ENCODE measurements around the gene LRRFIP2.
"Not testable (repeated sequence)": the region's sequence is repeated elsewhere in the genome, so short reads cannot be mapped to it uniquely, and the experiment has no call there.

DNA sequence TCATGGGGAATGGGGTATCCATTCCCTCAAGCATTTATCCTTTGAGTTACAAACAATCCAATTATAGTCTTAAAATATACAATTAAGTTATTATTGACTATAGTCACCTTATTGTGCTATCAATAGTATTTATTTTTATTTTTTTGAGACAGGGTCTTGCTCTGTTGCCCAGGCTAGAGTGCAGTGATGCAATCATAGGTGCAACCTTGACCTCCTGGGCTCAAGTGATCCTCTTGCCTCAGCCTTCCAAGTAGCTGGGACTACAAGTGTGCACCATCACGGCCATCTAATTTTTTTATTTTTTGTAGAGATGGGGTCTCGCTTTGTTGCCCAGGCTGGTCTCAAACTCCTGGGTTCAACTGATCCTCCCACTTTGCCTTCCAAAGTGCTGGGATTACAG, 48.2 kb upstream of the LRRFIP2 start:
- TF ChIP-seq, protein P1, sequence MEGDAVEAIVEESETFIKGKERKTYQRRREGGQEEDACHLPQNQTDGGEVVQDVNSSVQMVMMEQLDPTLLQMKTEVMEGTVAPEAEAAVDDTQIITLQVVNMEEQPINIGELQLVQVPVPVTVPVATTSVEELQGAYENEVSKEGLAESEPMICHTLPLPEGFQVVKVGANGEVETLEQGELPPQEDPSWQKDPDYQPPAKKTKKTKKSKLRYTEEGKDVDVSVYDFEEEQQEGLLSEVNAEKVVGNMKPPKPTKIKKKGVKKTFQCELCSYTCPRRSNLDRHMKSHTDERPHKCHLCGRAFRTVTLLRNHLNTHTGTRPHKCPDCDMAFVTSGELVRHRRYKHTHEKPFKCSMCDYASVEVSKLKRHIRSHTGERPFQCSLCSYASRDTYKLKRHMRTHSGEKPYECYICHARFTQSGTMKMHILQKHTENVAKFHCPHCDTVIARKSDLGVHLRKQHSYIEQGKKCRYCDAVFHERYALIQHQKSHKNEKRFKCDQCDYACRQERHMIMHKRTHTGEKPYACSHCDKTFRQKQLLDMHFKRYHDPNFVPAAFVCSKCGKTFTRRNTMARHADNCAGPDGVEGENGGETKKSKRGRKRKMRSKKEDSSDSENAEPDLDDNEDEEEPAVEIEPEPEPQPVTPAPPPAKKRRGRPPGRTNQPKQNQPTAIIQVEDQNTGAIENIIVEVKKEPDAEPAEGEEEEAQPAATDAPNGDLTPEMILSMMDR (conservative IDR thresholded peaks at IDR 0.05) = not testable (repeated sequence)
- TF ChIP-seq EZH2 (IDR thresholded peaks at IDR 0.05; ENCODE audit: low read depth) = not testable (repeated sequence)

All from PC-9 (cell line).